ENCODE data around the gene KDM4D. TPM values are rescaled to one million over a fixed set of nuclear protein-coding genes. Genes with fewer than 3 reads are reported as not detected.

Gene KDM4D
- polyA plus RNA-seq, 1 of the 3 experiments (the other 2 are of a cell fraction), result 1.2 TPM

DNA sequence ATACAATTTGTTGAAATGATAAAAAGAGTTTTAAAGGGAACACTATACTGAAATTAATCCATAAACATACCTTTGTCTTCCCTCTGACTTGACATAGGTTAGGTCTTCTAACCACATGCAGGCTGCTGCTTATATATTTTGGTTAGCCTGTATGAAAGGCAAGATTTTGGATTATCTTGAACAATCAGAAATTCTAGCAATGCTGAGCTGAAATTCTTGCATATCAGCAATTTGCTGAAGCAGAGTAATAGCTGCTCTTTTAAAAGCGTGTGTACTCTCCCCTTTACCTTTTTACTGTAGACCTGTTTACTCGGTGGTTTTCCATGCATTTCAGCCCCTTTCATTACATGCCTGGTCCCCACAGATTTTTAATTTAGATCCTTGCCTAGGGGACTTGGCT is 34.2 kb upstream of the KDM4D start:
- Histone ChIP-seq H3K9me2 (no peaks in the 10 kb centered on the region), H3K4me2 (no peak overlapping the region), H3K79me2 (ENCODE audit: insufficient read depth) (no peaks in the 10 kb centered on the region), H3K36me3 (replicated peaks in 1 of 2; ENCODE audit: control insufficient read depth in 1 of 2, insufficient read depth in 2 of 2, low read length in 1 of 2) (no peaks in the 10 kb centered on the region), H3K4me3 (ENCODE audit: low read depth in 2 of 2, low read length in 1 of 2) (no peak overlapping the region), H4K20me1 (ENCODE audit: insufficient read depth) (no peaks in the 10 kb centered on the region), H3F3A (replicated peaks; ENCODE audit: insufficient read depth) (peaks cover 26% of the 10 kb centered on the region), H3K9me3 (no peaks in the 10 kb centered on the region), H3K4me1 (ENCODE audit: control insufficient read depth in 1 of 2, insufficient read depth in 2 of 2, low read depth in 1 of 2, low read length in 1 of 2) (peaks cover 19 to 20% of the 10 kb centered on the region in 2 experiments), H3K27ac (ENCODE audit: low read depth in 2 of 2, low read length in 1 of 2) (peak overlapping the region; percentile 84 to 96; a peak in 3 of 4 replicates), H3K27me3 (ENCODE audit: insufficient read depth) (no peaks in the 10 kb centered on the region), H2AFZ (ENCODE audit: low read depth) (no peak overlapping the region), H3K9ac (no peak overlapping the region)
- ChIA-PET POLR2A (no interaction called here), CTCF (no interaction called here)
- WGBS (ENCODE audit: low lambda C conversion rate), result 92% methylated on average over 2 of the region's 2 CpGs
- DNase-seq, result no peak
- TF ChIP-seq YY1 (IDR thresholded peaks at IDR 0.05; ENCODE audit: low read depth) (no peak), FOXJ3 (CRISPR knock-in tag; IDR thresholded peaks at IDR 0.05) (no peak), RCOR1 (IDR thresholded peaks at IDR 0.05; ENCODE audit: low read length) (no peak), SMC3 (IDR thresholded peaks at IDR 0.05; ENCODE audit: low read depth, low read length) (no peak), NFIC (IDR thresholded peaks at IDR 0.05; ENCODE audit: borderline replicate concordance) (no peak)
- TF ChIP-seq, protein P1, sequence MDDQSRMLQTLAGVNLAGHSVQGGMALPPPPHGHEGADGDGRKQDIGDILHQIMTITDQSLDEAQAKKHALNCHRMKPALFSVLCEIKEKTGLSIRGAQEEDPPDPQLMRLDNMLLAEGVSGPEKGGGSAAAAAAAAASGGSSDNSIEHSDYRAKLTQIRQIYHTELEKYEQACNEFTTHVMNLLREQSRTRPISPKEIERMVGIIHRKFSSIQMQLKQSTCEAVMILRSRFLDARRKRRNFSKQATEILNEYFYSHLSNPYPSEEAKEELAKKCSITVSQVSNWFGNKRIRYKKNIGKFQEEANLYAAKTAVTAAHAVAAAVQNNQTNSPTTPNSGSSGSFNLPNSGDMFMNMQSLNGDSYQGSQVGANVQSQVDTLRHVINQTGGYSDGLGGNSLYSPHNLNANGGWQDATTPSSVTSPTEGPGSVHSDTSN (IDR thresholded peaks at IDR 0.05), result no peak
- TF ChIP-seq, protein P2, sequence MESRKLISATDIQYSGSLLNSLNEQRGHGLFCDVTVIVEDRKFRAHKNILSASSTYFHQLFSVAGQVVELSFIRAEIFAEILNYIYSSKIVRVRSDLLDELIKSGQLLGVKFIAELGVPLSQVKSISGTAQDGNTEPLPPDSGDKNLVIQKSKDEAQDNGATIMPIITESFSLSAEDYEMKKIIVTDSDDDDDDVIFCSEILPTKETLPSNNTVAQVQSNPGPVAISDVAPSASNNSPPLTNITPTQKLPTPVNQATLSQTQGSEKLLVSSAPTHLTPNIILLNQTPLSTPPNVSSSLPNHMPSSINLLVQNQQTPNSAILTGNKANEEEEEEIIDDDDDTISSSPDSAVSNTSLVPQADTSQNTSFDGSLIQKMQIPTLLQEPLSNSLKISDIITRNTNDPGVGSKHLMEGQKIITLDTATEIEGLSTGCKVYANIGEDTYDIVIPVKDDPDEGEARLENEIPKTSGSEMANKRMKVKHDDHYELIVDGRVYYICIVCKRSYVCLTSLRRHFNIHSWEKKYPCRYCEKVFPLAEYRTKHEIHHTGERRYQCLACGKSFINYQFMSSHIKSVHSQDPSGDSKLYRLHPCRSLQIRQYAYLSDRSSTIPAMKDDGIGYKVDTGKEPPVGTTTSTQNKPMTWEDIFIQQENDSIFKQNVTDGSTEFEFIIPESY (IDR thresholded peaks at IDR 0.05; ENCODE audit: borderline replicate concordance, low read depth), result no peak
- TF ChIP-seq, protein P3, sequence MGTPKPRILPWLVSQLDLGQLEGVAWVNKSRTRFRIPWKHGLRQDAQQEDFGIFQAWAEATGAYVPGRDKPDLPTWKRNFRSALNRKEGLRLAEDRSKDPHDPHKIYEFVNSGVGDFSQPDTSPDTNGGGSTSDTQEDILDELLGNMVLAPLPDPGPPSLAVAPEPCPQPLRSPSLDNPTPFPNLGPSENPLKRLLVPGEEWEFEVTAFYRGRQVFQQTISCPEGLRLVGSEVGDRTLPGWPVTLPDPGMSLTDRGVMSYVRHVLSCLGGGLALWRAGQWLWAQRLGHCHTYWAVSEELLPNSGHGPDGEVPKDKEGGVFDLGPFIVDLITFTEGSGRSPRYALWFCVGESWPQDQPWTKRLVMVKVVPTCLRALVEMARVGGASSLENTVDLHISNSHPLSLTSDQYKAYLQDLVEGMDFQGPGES (IDR thresholded peaks at IDR 0.05; ENCODE audit: low read depth, low read length), result no peak

DNA sequence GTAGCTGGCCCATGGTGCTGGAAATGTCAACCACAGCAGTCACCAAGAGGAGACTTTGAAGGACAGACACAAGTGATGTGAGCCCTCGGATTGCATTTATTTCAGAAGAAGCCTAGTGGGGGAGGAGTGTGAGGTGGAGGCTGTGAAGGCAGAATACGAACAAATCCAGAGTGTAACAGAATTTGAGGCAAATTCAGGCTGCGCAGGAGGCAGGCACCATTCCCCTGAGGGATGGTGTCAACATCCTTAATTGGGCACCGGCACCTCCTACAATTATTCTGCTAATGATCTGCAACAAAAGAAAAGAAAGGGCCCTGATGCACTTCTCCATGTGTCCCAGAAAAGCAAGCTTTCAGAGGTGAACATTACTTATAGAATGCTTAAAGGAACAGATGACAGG is 32.4 kb upstream of the KDM4D start:
- H2AFZ ChIP-seq (ENCODE audit: low read depth), result no peak overlapping the region
- no peaks in the 10 kb centered on the region for H3K79me2 ChIP-seq (ENCODE audit: insufficient read depth)
- CTCF ChIA-PET, result interaction anchor here (1.5 to 1.8 kb wide), 2 partner anchors 10 to 28 kb away, joined by 3 to 4 read pairs; no protein-coding TSS in a partner anchor

More for the DNA sequence above, 32.4 kb upstream of the KDM4D start:
- TF ChIP-seq FOSL2 (IDR thresholded peaks at IDR 0.05; ENCODE audit: borderline replicate concordance, low read depth) (no peak), MEF2A (IDR thresholded peaks at IDR 0.05; ENCODE audit: borderline replicate concordance, low read depth) (no peak), FOXM1 (IDR thresholded peaks at IDR 0.05; ENCODE audit: low read depth) (no peak), RFX5 (IDR thresholded peaks at IDR 0.05; ENCODE audit: low read length) (no peak), NFIC (IDR thresholded peaks at IDR 0.05; ENCODE audit: borderline replicate concordance) (no peak)
- H3F3A ChIP-seq (replicated peaks; ENCODE audit: insufficient read depth), result peaks cover 18% of the 10 kb centered on the region
- H3K36me3 ChIP-seq (replicated peaks in 1 of 2; ENCODE audit: control insufficient read depth in 1 of 2, insufficient read depth in 2 of 2, low read length in 1 of 2), result no peaks in the 10 kb centered on the region
- DNase-seq, result no peak
- no peaks in the 10 kb centered on the region for H3K9me3 ChIP-seq
- no peaks in the 10 kb centered on the region for H4K20me1 ChIP-seq (ENCODE audit: insufficient read depth)
- no peak overlapping the region for H3K4me2 ChIP-seq
- POLR2A ChIA-PET, result no interaction called here
- H3K9ac ChIP-seq, result no peak overlapping the region
- H3K27ac ChIP-seq (ENCODE audit: low read depth in 2 of 2, low read length in 1 of 2), result no peak overlapping the region
- H3K27me3 ChIP-seq (ENCODE audit: insufficient read depth), result no peaks in the 10 kb centered on the region
- peaks cover 7 to 11% of the 10 kb centered on the region in 2 experiments for H3K4me1 ChIP-seq (ENCODE audit: control insufficient read depth in 1 of 2, insufficient read depth in 2 of 2, low read depth in 1 of 2, low read length in 1 of 2)
- no peak overlapping the region for H3K4me3 ChIP-seq (ENCODE audit: low read depth in 2 of 2, low read length in 1 of 2)
- H3K9me2 ChIP-seq, result no peaks in the 10 kb centered on the region
- WGBS (ENCODE audit: low lambda C conversion rate), result 88% methylated on average over 4 of the region's 4 CpGs

Data from SK-N-SH (cell line).